Measurements from ENCODE around the gene SLC39A11. TPM values are rescaled to one million over a fixed set of nuclear protein-coding genes. Genes with fewer than 3 reads are reported as not detected.

SLC39A11 gene
- total and polyA plus RNA-seq, 4 donors = 9.3 to 49.3 (median 24.7) TPM

- TF ChIP-seq, protein P1, sequence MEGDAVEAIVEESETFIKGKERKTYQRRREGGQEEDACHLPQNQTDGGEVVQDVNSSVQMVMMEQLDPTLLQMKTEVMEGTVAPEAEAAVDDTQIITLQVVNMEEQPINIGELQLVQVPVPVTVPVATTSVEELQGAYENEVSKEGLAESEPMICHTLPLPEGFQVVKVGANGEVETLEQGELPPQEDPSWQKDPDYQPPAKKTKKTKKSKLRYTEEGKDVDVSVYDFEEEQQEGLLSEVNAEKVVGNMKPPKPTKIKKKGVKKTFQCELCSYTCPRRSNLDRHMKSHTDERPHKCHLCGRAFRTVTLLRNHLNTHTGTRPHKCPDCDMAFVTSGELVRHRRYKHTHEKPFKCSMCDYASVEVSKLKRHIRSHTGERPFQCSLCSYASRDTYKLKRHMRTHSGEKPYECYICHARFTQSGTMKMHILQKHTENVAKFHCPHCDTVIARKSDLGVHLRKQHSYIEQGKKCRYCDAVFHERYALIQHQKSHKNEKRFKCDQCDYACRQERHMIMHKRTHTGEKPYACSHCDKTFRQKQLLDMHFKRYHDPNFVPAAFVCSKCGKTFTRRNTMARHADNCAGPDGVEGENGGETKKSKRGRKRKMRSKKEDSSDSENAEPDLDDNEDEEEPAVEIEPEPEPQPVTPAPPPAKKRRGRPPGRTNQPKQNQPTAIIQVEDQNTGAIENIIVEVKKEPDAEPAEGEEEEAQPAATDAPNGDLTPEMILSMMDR (IDR thresholded peaks at IDR 0.05; ENCODE audit: control extremely low read depth, extremely low read depth) = no peak
- Histone ChIP-seq H3K4me1 (ENCODE audit: control insufficient read depth in 5 of 5, insufficient read depth in 5 of 5, low read length in 5 of 5) (no peaks in the 10 kb centered on the region), H3K4me3 (no peak overlapping the region), H3K27ac (ENCODE audit: low read depth in 1 of 2, low read length in 1 of 2) (no peak overlapping the region), H3K9ac (ENCODE audit: insufficient read depth in 1 of 2, low read length in 2 of 2) (no peak overlapping the region), H3K27me3 (ENCODE audit: control insufficient read depth in 3 of 3, insufficient read depth in 3 of 3, low read length in 2 of 3) (no peaks in the 10 kb centered on the region), H3K9me3 (ENCODE audit: control insufficient read depth in 4 of 4, insufficient read depth in 3 of 4, low read length in 3 of 4) (peaks cover 0 to 4% (median under 1%) of the 10 kb centered on the region in 4 donors), H3K36me3 (ENCODE audit: control insufficient read depth in 4 of 4, insufficient read depth in 4 of 4, low read length in 4 of 4) (peaks cover 0 to 3% (median 0%) of the 10 kb centered on the region in 4 donors)
- DNase-seq (no peak), ATAC-seq (ENCODE audit: insufficient read depth, low FRiP score) (no peak)
- WGBS, 2 donors = 94% methylated on average over 2 of the region's 2 CpGs
Observed at GRCh38 chr17:72920513-72920912, 172.0 kb downstream of the SLC39A11 start.

- Histone ChIP-seq H3K27me3 (ENCODE audit: control insufficient read depth in 3 of 3, insufficient read depth in 3 of 3, low read length in 2 of 3) (no peaks in the 10 kb centered on the region), H3K27ac (ENCODE audit: low read depth in 1 of 2, low read length in 1 of 2) (no peak overlapping the region), H3K4me3 (no peak overlapping the region), H3K36me3 (ENCODE audit: control insufficient read depth in 4 of 4, insufficient read depth in 4 of 4, low read length in 4 of 4) (peaks cover 0 to 3% (median 0%) of the 10 kb centered on the region in 4 donors), H3K9ac (ENCODE audit: insufficient read depth in 1 of 2, low read length in 2 of 2) (no peak overlapping the region), H3K4me1 (ENCODE audit: control insufficient read depth in 5 of 5, insufficient read depth in 5 of 5, low read length in 5 of 5) (no peaks in the 10 kb centered on the region), H3K9me3 (ENCODE audit: control insufficient read depth in 4 of 4, insufficient read depth in 3 of 4, low read length in 3 of 4) (peaks cover 0 to 4% (median under 1%) of the 10 kb centered on the region in 4 donors)
- ATAC-seq (ENCODE audit: insufficient read depth, low FRiP score) (no peak), DNase-seq (no peak)
- WGBS, 2 donors = 76 to 88% methylated on average over 8 of the region's 8 CpGs
- TF ChIP-seq, protein P1 (IDR thresholded peaks at IDR 0.05; ENCODE audit: control extremely low read depth, extremely low read depth) = no peak
Observed at GRCh38 chr17:72916991-72917390, 175.5 kb downstream of the SLC39A11 start.

DNA sequence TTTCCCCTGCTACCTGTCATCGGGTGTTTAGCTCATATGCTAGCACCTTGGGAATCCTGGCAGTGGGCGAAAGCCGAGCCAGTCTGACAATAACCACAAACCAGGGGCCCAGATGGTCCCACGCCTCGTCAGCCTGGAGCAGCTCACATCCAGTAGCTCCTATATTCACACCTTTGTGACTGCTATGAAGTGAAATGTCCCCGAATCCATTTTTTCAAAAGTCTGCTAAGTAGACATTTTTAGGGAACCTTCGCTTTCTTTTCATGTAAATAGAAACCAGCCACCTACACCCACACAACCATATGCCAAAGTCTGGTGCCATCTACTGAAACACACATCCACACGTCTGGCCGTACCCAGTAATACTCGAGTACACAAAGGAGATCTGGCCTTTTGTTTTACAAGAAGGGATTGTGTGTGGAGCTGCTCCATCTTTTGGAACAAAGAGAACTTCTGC is 176.8 kb downstream of the SLC39A11 start:
- Histone ChIP-seq H3K27ac (ENCODE audit: low read depth in 1 of 2, low read length in 1 of 2) (no peak overlapping the region), H3K9me3 (ENCODE audit: control insufficient read depth in 4 of 4, insufficient read depth in 3 of 4, low read length in 3 of 4) (peaks cover 0 to 4% (median under 1%) of the 10 kb centered on the region in 4 donors), H3K4me3 (no peak overlapping the region), H3K36me3 (ENCODE audit: control insufficient read depth in 4 of 4, insufficient read depth in 4 of 4, low read length in 4 of 4) (peaks cover 0 to 3% (median 0%) of the 10 kb centered on the region in 4 donors), H3K9ac (ENCODE audit: insufficient read depth in 1 of 2, low read length in 2 of 2) (no peak overlapping the region), H3K4me1 (ENCODE audit: control insufficient read depth in 5 of 5, insufficient read depth in 5 of 5, low read length in 5 of 5) (no peaks in the 10 kb centered on the region), H3K27me3 (ENCODE audit: control insufficient read depth in 3 of 3, insufficient read depth in 3 of 3, low read length in 2 of 3) (no peaks in the 10 kb centered on the region)
- WGBS, 2 donors = 95 to 97% methylated on average over 10 of the region's 10 CpGs
- no peak for DNase-seq
- no peak for ATAC-seq (ENCODE audit: insufficient read depth, low FRiP score)
- TF ChIP-seq, protein P1 (IDR thresholded peaks at IDR 0.05; ENCODE audit: control extremely low read depth, extremely low read depth) = no peak

Measured in lung (tissue), 12 donors.